Right lung (tissue), 5 donors: ENCODE measurements around the gene METTL8. TPM values are rescaled to one million over a fixed set of nuclear protein-coding genes. Genes with fewer than 3 reads are reported as not detected.
A peak's percentile ranks its signal among the peaks of the same experiment; 100 is the strongest.
"Not testable (repeated sequence)": the region's sequence is repeated elsewhere in the genome, so short reads cannot be mapped to it uniquely, and the experiment has no call there.

Source experiments
- DNase-seq, 2 donors: peaks; one replicate each; pipeline ENCODE4 v3.0.0-alpha.2; 2013
- polyA plus RNA-seq, 5 donors: library from polyadenylated mRNA; unstranded; fragments of 120-200 nt; gene quantifications; one replicate each; pipeline versions ENCODE4 v1.2.1 to v1.2.3, GENCODE V29; 2013; ENCODE audit warnings: inconsistent platforms in 1 of 5, low replicate concordance in 1 of 5; ENCODE audit not compliant: insufficient read length in 5 of 5, insufficient read depth in 1 of 5

METTL8 gene
- polyA plus RNA-seq, 5 donors: 8.6 to 16.8 (median 16.1) TPM

GRCh38 chr2:171431677-171432167, 2.1 kb downstream of the METTL8 start:
- no peak for DNase-seq

- DNase-seq: no peak
These were observed 3.0 kb downstream of the METTL8 start for GRCh38 chr2:171430516-171431410.

- DNase-seq: not testable (repeated sequence)
These were observed 10.9 kb downstream of the METTL8 start for GRCh38 chr2:171422710-171423495.

GRCh38 chr2:171420728-171421563, 12.8 kb downstream of the METTL8 start:
- DNase-seq: no peak

DNA sequence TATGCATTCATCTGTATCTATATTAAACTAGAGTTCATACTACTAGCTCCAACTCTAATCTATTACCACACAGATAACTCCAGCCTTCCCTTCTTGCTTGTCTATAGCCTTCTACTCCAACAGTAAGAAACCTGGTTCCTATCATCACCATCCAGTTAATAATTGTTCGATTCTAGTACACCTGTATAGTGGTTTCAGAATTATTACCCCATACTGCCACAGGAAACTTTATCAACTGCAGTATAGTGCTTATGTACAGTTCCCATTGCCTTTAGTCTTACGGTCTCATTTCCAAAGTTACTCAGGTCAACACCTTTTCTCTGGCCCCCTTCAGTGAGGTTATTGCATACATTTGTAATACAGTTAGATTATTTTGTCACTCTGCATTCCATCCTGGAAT, 14.5 kb downstream of the METTL8 start:
- DNase-seq: no peak

DNA sequence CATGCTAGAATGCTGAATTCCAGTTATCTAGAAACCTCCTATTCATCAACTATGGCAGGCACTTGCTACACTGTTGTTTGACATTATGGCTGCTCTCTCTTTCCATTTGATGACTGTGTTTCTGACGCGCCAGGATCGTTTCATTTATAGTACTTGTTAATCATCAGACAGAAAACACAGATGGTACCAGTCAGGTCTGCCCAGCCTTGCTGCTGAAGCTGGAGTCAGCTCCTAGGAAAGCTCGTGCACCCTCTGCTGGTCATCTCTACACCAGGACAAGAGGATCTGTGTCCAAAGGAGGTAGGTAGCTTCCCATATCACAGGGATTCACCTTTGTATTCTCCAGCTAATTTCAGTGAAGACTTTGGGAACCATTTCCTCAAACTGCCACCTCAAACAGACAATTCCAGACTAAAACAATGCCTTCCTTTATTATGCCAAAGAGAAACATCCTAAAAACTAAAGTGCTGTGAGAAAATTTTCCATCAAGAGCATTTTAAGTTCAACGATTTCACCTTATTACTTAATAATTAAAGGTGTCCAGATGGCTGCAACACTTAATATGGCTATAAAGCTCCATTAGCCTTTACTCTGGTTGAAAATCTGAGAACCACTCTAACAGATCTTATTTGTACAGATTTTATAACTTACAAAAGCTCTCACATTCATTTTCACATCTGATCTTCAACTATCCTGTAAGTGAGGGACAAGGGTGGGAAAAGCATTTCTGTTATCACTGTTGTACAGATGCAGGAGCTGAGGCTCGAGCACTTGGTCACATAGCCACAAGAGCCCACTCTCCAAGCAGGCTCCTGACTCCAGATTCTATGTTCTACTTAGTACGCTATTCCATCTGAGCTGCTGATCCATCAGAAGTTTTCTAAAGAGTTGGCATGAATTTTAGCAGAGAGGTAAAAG, 17.5 kb downstream of the METTL8 start:
- peak; percentile 67 to 80 for DNase-seq

DNA sequence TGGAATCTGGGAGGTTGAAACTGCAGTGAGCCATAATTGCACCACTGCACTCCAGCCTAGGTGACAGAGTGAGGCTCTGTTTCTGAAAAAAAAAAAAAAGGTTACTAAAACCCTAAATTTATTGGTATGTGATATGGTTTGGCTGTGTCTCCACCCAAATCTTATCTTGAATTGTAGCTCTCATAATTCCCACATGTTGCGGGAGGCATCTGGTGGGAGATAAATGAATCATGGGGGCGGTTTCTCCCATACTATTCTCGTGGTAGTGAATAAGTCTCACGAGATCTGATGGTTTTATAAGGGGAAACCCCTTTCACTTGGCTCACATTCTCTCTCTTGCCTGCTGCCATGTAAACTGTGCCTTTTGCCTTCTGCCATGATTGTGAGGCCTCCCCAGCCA, 19.1 kb downstream of the METTL8 start:
- DNase-seq: not testable (repeated sequence)

DNA sequence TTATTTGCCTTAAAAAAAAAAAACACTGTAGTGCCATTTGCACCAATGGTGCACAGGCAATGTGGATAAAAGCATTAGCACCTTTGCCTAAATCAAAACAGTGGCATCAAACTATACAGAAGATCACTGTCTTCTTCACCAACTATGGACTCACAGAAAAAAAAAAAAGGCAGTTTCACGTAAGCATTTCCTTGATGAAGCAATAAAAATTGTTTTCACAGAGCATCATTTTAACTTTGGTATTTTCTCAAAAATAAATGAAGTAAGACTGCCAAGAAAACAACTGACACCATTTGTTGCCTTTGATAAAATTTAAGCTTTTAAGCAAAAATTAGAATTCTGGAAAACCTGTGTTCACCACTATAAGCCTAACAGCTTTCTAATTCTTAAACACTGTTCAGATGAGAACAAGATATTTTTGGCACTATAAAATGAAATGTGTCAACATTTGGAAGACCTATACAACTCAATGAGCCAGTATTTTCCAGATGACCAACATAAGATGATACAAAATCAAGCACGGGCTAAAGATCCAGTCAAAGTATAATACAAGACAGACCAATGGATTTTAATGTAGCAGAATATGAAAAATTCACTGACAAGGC, 21.1 kb downstream of the METTL8 start:
- no peak for DNase-seq

DNA sequence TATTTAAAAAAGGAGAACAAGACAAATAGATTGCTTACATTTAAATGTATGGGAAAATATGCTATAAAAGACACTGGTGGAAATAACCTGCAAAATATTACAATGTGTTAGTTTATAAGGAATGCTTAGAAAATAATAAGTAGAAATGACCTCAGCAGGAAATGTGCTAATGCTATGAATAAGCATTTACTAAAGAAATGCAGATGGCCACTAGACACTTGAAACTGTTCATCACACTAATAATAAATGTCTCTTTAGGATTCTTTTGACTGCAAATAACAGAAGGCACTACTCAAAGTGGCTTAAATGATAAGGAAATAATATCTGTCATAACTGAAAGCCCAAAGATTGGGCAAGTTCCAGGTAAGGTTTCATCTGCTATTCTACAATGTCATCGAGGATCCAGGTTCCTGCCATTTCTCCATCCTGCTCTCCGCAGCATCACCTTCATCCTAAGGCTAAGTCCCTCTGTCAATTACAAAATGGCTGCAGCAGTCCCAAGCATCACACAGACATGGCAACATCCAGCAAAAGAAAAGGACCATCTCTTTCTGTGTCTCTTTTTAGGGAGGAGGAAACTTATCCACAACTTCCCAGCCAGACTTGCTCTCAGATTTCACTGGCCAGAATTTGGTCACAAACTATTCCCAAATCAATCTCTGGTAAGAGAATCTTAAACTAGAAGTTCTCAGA, 21.9 kb downstream of the METTL8 start:
- no peak for DNase-seq

DNA sequence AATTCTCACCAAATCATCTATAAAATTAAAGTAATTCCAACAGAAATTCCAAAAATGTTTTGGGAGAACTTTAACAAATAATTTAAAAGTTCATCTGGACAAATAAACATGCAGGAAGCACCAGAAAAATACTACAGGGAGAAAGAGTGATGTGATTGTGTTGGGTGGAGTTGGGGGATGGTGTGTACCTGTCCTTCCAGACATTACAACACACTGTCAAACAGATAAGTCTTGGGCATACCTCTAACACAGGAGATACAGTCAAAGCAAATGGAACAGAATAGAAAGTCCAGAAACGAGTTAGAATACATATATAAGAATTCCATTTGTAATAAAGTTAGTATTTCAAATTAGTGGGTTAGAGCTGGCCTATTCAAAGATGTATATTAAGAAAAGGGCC, 22.6 kb downstream of the METTL8 start:
- DNase-seq: no peak

- no peak for DNase-seq
These were observed 23.2 kb downstream of the METTL8 start for GRCh38 chr2:171410624-171411023.

GRCh38 chr2:171410101-171410500, 23.7 kb downstream of the METTL8 start:
- DNase-seq: no peak

DNA sequence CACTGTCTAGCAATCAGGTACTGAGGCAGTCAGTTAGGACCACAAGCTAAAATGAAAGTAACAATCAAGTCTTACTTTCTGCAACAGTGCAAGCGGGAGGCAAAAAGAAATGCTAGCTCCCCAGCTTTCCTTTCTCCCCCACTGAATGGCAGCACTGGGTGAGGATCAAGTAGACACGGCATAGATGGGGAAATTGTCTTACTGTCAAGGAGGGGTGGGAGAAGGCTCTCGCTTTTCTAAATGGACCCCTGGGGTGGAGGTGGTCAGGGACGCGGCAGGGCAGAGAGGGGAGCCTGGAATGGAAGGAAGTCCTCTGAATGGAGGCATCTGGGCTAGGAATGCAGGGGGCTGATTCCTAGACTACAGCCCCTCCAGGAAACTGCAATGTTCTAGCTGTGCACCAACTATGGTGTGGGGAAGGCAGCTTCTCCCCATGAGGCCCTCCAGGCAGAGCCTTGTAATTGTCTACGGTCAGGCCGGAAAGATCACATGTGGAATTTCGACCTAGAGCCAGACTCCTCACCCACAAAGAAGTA, 24.3 kb downstream of the METTL8 start:
- no peak for DNase-seq

- no peak for DNase-seq
These were observed 26.1 kb downstream of the METTL8 start for GRCh38 chr2:171407676-171408044.

- DNase-seq: no peak
These were observed 26.6 kb downstream of the METTL8 start for GRCh38 chr2:171407030-171407675.

DNA sequence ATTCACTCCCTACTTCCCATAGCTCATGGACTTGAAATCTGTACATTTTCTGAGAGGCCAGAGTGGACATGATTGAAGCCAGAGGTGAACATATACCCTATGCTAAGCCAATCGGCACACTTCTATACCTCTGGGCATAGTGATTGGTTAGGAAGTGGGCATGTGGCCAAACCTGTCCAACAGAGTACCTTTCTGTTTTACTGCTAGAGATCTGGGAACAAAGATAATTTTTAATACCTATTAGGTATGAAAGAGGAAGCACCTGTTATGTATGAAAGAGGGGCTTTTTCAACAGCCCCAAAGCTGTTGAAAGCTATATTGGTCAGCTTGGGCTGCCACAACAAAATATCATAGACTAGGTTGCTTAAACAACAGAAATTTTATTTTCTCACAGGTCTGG, 27.7 kb downstream of the METTL8 start:
- no peak for DNase-seq

DNA sequence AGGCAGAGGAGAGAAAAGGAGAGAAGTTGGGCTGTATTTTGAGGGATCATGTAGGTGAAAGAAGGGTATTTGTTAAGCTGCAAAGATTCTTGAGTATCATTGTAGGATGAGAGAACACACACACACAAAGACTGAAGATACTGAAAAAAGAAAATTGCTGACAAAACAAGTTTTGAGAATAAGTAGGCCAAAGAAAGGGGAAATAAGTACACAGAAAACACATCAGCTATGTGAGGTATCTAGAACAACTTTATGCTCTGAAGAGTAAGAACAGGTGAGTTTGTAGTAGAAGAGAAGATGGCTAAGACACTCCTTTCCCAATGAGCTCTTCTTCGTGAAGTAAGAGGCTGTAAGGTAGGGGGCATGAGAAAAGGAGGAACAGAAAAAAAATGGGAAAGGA, 28.2 kb downstream of the METTL8 start:
- DNase-seq: no peak

DNA sequence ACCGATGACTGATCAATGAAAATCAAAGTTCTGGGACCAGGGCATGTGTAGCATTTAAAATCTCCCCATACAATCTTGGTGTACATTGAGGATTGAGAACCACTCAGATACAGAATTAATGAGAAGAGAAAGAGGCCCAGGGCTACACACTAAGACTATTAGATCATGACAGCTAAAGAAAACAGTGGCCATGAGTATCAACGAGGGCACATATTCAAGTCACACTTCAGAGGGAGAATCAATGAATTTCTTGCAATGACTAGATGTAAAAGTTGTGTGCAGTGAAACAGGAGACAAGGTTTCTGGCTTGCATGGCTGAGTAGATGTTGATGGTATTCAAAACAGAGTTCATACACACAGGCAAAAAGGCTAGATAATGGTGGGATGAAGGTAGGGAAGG, 29.1 kb downstream of the METTL8 start:
- DNase-seq: no peak

DNA sequence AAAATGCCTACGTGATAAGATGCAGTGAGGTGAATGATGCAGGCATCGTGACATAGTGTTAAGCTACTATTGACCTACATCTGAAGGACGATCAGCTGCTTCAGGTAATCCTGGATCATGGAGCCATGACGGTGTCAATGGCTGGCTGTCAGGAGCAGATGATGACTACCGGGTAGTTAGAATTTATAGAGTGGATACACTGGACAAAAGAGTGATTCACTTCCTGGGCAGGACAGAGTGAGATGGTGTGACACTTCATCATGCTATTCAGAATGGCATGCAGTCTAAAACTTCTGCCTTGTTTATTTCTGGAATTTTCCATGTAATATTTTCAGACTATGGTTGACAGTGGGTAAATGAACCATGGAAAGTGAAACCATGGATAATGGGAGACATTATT, 29.5 kb downstream of the METTL8 start:
- no peak for DNase-seq
